Neural cell (in vitro differentiated cells): ENCODE results near the gene TMCO4.

Experiments used
- CTCF ChIP-seq: fragments of 450-650 bp; IDR thresholded peaks from 2 replicates; pipeline ENCODE4 v1.5.1; 2014; ENCODE audit warnings: antibody characterized with exemption, mild to moderate bottlenecking, moderate library complexity; ENCODE audit not compliant: poor library complexity, severe bottlenecking
- EZH2 ChIP-seq: fragments of 200-600, 300-800 bp; shearing (Covaris generic), sonication (generic); IDR thresholded peaks from 2 replicates; pipeline ENCODE4 v1.6.1; 2014; ENCODE audit warnings: antibody characterized with exemption, low read length, borderline replicate concordance, mild to moderate bottlenecking; ENCODE audit not compliant: insufficient read depth, poor library complexity, severe bottlenecking
- MXI1 ChIP-seq: fragments of 450-650 bp; conservative IDR thresholded peaks from 2 replicates; pipeline ENCODE4 v1.6.1; 2014; ENCODE audit warnings: antibody characterized with exemption, mild to moderate bottlenecking; ENCODE audit not compliant: poor library complexity, severe bottlenecking
- POLR2AphosphoS5 ChIP-seq: IDR thresholded peaks from 2 replicates; pipeline ENCODE4 v1.6.1; 2012
- REST ChIP-seq: IDR thresholded peaks from 2 replicates; pipeline ENCODE4 v1.6.1; 2012; ENCODE audit warnings: borderline replicate concordance
- TAF1 ChIP-seq: IDR thresholded peaks from 2 replicates; pipeline ENCODE4 v1.6.1; 2012; ENCODE audit warnings: low read depth

- TF ChIP-seq CTCF (no peak), REST (no peak), POLR2AphosphoS5 (peak; percentile 67), TAF1 (no peak), EZH2 (no peak), MXI1 (no peak)
Measured at GRCh38 chr1:19752083-19752696, 47.5 kb downstream of the TMCO4 start.
